Measurements from ENCODE around the gene PLCD1. TPM values are rescaled to one million over a fixed set of nuclear protein-coding genes. Genes with fewer than 3 reads are reported as not detected.

Gene PLCD1
- total RNA-seq, 6 donors from 2014 or later = 20.8 to 80.1 (median 36.1) TPM

GRCh38 chr3:37969596-37970100 lies 59.8 kb downstream of the PLCD1 start:
- Histone ChIP-seq H3K4me1 (peaks cover 26 to 31% (median 28%) of the 10 kb centered on the region in 4 donors), H3K27me3 (no peaks in the 10 kb centered on the region), H3K36me3 (peaks cover 0 to 22% (median 5%) of the 10 kb centered on the region in 4 donors), H3K4me3 (no peak overlapping the region), H3K27ac (peak overlapping the region; percentile 20 to 45 (median 32)), H3K9me3 (no peaks in the 10 kb centered on the region)
- ATAC-seq (ENCODE audit: low FRiP score in 2 of 2) (no peak), DNase-seq (no peak)
- no peak for TF ChIP-seq POLR2AphosphoS5 (IDR thresholded peaks at IDR 0.05)
- TF ChIP-seq POLR2A (IDR thresholded peaks at IDR 0.05) = no peak
- TF ChIP-seq EP300 (IDR thresholded peaks at IDR 0.05) = no peak
- TF ChIP-seq CTCF (IDR thresholded peaks at IDR 0.05) = no peak
- 51 to 56% methylated on average over 6 to 7 of the region's 7 CpGs for WGBS, 2 donors

GRCh38 chr3:37968813-37969595 lies 60.4 kb downstream of the PLCD1 start:
- Histone ChIP-seq H3K27me3 (no peaks in the 10 kb centered on the region), H3K27ac (peak overlapping the region; percentile 29 to 69 (median 48)), H3K4me3 (no peak overlapping the region), H3K9me3 (no peaks in the 10 kb centered on the region), H3K36me3 (peaks cover 0 to 19% (median 5%) of the 10 kb centered on the region in 4 donors), H3K4me1 (peaks cover 26 to 34% (median 31%) of the 10 kb centered on the region in 4 donors)
- TF ChIP-seq POLR2A (IDR thresholded peaks at IDR 0.05) (no peak), POLR2AphosphoS5 (IDR thresholded peaks at IDR 0.05) (no peak), EP300 (IDR thresholded peaks at IDR 0.05) (no peak), CTCF (IDR thresholded peaks at IDR 0.05) (no peak)
- 40 to 78% methylated on average over 5 to 15 of the region's 15 CpGs for WGBS, 2 donors
- peak in 1 of 2 donors; percentile 73 for DNase-seq
- ATAC-seq (ENCODE audit: low FRiP score in 2 of 2) = no peak

GRCh38 chr3:37968199-37968598 lies 61.2 kb downstream of the PLCD1 start:
- no peak for ATAC-seq (ENCODE audit: low FRiP score in 2 of 2)
- H3K27ac ChIP-seq = peak overlapping the region in 3 of 4 donors; percentile 29 to 69 (median 52)
- peaks cover 26 to 34% (median 31%) of the 10 kb centered on the region in 4 donors for H3K4me1 ChIP-seq
- no peak for DNase-seq
- H3K36me3 ChIP-seq = peaks cover 0 to 19% (median 2%) of the 10 kb centered on the region in 4 donors
- TF ChIP-seq CTCF (IDR thresholded peaks at IDR 0.05) (no peak), EP300 (IDR thresholded peaks at IDR 0.05) (no peak), POLR2AphosphoS5 (IDR thresholded peaks at IDR 0.05) (no peak), POLR2A (IDR thresholded peaks at IDR 0.05) (no peak)
- 74 to 80% methylated on average over 9 of the region's 9 CpGs for whole genome bisulfite sequencing, 2 donors
- H3K4me3 ChIP-seq = no peak overlapping the region
- no peaks in the 10 kb centered on the region for H3K9me3 ChIP-seq
- H3K27me3 ChIP-seq = no peaks in the 10 kb centered on the region

- H3K9me3 ChIP-seq = no peaks in the 10 kb centered on the region
- DNase-seq (peak in 1 of 2 donors; percentile 67), ATAC-seq (ENCODE audit: low FRiP score in 2 of 2) (peak; percentile 70 to 87)
- peaks cover 0 to 13% (median 2%) of the 10 kb centered on the region in 4 donors for H3K36me3 ChIP-seq
- TF ChIP-seq CTCF (IDR thresholded peaks at IDR 0.05) = peak; percentile 71 to 86 (median 74)
- no peak for TF ChIP-seq POLR2A (IDR thresholded peaks at IDR 0.05)
- peak overlapping the region in 1 of 4 donors; percentile 41 for H3K27ac ChIP-seq
- 54 to 96% methylated on average over 2 to 7 of the region's 7 CpGs for WGBS, 2 donors
- H3K4me1 ChIP-seq = peaks cover 26 to 35% (median 32%) of the 10 kb centered on the region in 4 donors
- no peak overlapping the region for H3K4me3 ChIP-seq
- H3K27me3 ChIP-seq = no peaks in the 10 kb centered on the region
Measured at GRCh38 chr3:37967260-37967881, 62.1 kb downstream of the PLCD1 start.
